ENCODE measurements around the gene CCSER2.

Gene CCSER2

GRCh38 chr10:84517554-84517953, 189.2 kb downstream of the CCSER2 start:
- DNase-seq, result no peak
- no peak overlapping the region for H3K4me3 ChIP-seq (ENCODE audit: low read depth, low read length)
- H3K27ac ChIP-seq, result no peak overlapping the region
- no peaks in the 10 kb centered on the region for H3K9me3 ChIP-seq (ENCODE audit: severe bottlenecking)
- peaks cover 5% of the 10 kb centered on the region for H3K36me3 ChIP-seq
- H3K27me3 ChIP-seq (ENCODE audit: insufficient read depth, low read depth, severe bottlenecking), result no peaks in the 10 kb centered on the region
- TF ChIP-seq CTCF (IDR thresholded peaks at IDR 0.05; ENCODE audit: low read depth, low read length), result no peak

- TF ChIP-seq CTCF (IDR thresholded peaks at IDR 0.05; ENCODE audit: low read depth, low read length), result no peak
- Histone ChIP-seq H3K27me3 (ENCODE audit: insufficient read depth, low read depth, severe bottlenecking) (no peaks in the 10 kb centered on the region), H3K27ac (no peak overlapping the region), H3K4me3 (ENCODE audit: low read depth, low read length) (no peak overlapping the region), H3K36me3 (no peaks in the 10 kb centered on the region), H3K9me3 (ENCODE audit: severe bottlenecking) (no peaks in the 10 kb centered on the region)
- DNase-seq, result no peak
Observed at GRCh38 chr10:84519235-84519634, 190.8 kb downstream of the CCSER2 start.

- H3K27ac ChIP-seq, result no peak overlapping the region
Observed at GRCh38 chr10:84521013-84521412, 192.6 kb downstream of the CCSER2 start.

GRCh38 chr10:84521468-84521867, 193.1 kb downstream of the CCSER2 start:
- Histone ChIP-seq H3K9me3 (ENCODE audit: severe bottlenecking) (peaks cover 13% of the 10 kb centered on the region), H3K4me3 (ENCODE audit: low read depth, low read length) (no peak overlapping the region), H3K36me3 (no peaks in the 10 kb centered on the region), H3K27ac (no peak overlapping the region), H3K27me3 (ENCODE audit: insufficient read depth, low read depth, severe bottlenecking) (no peaks in the 10 kb centered on the region)
- TF ChIP-seq CTCF (IDR thresholded peaks at IDR 0.05; ENCODE audit: low read depth, low read length), result no peak
- DNase-seq, result no peak

More at GRCh38 chr10:84521013-84521412, 192.6 kb downstream of the CCSER2 start:
- DNase-seq, result no peak
- TF ChIP-seq CTCF (IDR thresholded peaks at IDR 0.05; ENCODE audit: low read depth, low read length), result no peak
- no peaks in the 10 kb centered on the region for H3K27me3 ChIP-seq (ENCODE audit: insufficient read depth, low read depth, severe bottlenecking)
- peaks cover 12% of the 10 kb centered on the region for H3K9me3 ChIP-seq (ENCODE audit: severe bottlenecking)
- H3K4me3 ChIP-seq (ENCODE audit: low read depth, low read length), result no peak overlapping the region
- no peaks in the 10 kb centered on the region for H3K36me3 ChIP-seq

- Histone ChIP-seq H3K27me3 (ENCODE audit: insufficient read depth, low read depth, severe bottlenecking) (no peaks in the 10 kb centered on the region), H3K27ac (no peak overlapping the region), H3K36me3 (no peaks in the 10 kb centered on the region), H3K4me3 (ENCODE audit: low read depth, low read length) (no peak overlapping the region), H3K9me3 (ENCODE audit: severe bottlenecking) (peaks cover 13% of the 10 kb centered on the region)
- no peak for TF ChIP-seq CTCF (IDR thresholded peaks at IDR 0.05; ENCODE audit: low read depth, low read length)
- DNase-seq, result no peak
Observed at GRCh38 chr10:84522612-84523462, 194.4 kb downstream of the CCSER2 start.

Data from WERI-Rb-1 (cell line).